ENCODE measurements around the gene SERPINA3.

DNA sequence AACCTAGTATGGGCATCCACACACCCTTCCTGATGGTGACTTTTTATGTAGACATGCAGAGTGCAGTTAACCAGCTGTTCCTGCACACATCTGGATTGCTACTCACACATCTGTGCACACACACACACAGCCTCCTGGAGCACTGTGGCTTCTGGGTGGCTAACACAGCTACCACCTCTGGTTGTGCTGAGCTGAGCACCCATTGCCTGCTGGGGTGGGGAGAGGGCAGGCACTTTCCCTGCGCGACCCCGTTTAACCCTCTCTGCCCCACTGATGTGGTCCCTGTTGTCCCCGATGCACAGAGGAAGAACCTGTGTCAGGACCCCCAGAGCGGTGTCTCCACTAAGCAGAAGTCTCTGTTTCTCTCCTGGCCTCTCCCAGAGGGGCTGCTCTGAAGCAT lies 14.4 kb upstream of the SERPINA3 start:
- TF ChIP-seq, protein P1, sequence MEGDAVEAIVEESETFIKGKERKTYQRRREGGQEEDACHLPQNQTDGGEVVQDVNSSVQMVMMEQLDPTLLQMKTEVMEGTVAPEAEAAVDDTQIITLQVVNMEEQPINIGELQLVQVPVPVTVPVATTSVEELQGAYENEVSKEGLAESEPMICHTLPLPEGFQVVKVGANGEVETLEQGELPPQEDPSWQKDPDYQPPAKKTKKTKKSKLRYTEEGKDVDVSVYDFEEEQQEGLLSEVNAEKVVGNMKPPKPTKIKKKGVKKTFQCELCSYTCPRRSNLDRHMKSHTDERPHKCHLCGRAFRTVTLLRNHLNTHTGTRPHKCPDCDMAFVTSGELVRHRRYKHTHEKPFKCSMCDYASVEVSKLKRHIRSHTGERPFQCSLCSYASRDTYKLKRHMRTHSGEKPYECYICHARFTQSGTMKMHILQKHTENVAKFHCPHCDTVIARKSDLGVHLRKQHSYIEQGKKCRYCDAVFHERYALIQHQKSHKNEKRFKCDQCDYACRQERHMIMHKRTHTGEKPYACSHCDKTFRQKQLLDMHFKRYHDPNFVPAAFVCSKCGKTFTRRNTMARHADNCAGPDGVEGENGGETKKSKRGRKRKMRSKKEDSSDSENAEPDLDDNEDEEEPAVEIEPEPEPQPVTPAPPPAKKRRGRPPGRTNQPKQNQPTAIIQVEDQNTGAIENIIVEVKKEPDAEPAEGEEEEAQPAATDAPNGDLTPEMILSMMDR (IDR thresholded peaks at IDR 0.05; ENCODE audit: low read depth, low read length): no peak
- no peak for TF ChIP-seq EZH2phosphoT487 (IDR thresholded peaks at IDR 0.05; ENCODE audit: low read depth)

Measured in OCI-LY3 (cell line).